BE2C (cell line): ENCODE measurements around the gene MRTFA.
"Not testable (repeated sequence)": the region's sequence is repeated elsewhere in the genome, so short reads cannot be mapped to it uniquely, and the experiment has no call there.

Experiments
- DNase-seq: peaks from one replicate; pipeline ENCODE4 v3.0.0-alpha.2; 2020
- H3K27me3 ChIP-seq: fragments of 250-450 bp; sonication (Bioruptor Pico); 2 replicates; pipeline ENCODE4 v1.5.1; 2020; ENCODE audit warnings: mild to moderate bottlenecking
- H3K36me3 ChIP-seq: fragments of 250-450 bp; sonication (Bioruptor Pico); 2 replicates; pipeline ENCODE4 v1.5.1; 2020; ENCODE audit warnings: mild to moderate bottlenecking
- H3K4me1 ChIP-seq: fragments of 250-450 bp; sonication (Bioruptor Pico); 2 replicates; pipeline ENCODE4 v1.5.1; 2020
- H3K4me3 ChIP-seq: 2 replicates; pipeline ENCODE4 v1.5.1; 2011; ENCODE audit warnings: low read depth, low read length
- H3K9me3 ChIP-seq: fragments of 250-450 bp; sonication (Bioruptor Pico); 2 replicates; pipeline ENCODE4 v1.5.1; 2020
- TF ChIP-seq, protein P1 (sequence below): IDR thresholded peaks from 2 replicates; pipeline ENCODE4 v1.5.1; 2012; ENCODE audit warnings: mild to moderate bottlenecking, low read depth, low read length

Gene MRTFA

DNA sequence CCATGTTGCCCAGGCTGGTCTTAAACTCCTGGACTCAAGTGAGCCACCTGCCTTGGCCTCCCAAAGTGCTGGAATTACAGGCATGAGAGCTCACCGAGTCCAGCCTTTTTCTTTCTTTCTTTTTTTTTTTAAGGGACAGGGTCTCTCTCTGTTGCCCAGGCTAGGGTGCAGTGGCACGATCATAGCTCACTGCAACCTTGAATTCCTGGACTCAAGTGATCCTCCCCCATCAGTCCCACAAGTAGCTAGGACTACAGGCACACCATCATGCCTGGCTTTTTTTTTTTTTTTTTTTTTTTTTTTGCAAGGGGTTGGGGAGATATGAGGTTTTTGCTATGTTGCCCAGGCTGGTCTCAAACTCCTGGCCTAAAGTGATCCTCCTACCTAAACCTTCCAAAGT, 78.5 kb downstream of the MRTFA start:
- H3K9me3 ChIP-seq, result no peaks in the 10 kb centered on the region
- TF ChIP-seq, protein P1, sequence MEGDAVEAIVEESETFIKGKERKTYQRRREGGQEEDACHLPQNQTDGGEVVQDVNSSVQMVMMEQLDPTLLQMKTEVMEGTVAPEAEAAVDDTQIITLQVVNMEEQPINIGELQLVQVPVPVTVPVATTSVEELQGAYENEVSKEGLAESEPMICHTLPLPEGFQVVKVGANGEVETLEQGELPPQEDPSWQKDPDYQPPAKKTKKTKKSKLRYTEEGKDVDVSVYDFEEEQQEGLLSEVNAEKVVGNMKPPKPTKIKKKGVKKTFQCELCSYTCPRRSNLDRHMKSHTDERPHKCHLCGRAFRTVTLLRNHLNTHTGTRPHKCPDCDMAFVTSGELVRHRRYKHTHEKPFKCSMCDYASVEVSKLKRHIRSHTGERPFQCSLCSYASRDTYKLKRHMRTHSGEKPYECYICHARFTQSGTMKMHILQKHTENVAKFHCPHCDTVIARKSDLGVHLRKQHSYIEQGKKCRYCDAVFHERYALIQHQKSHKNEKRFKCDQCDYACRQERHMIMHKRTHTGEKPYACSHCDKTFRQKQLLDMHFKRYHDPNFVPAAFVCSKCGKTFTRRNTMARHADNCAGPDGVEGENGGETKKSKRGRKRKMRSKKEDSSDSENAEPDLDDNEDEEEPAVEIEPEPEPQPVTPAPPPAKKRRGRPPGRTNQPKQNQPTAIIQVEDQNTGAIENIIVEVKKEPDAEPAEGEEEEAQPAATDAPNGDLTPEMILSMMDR, result no peak

GRCh38 chr22:40556641-40557040, 79.9 kb downstream of the MRTFA start:
- no peaks in the 10 kb centered on the region for H3K27me3 ChIP-seq
- TF ChIP-seq, protein P1, result no peak
- H3K4me1 ChIP-seq, result peaks cover 4% of the 10 kb centered on the region; the same call in 1 of the 2 replicates
- no peak overlapping the region for H3K4me3 ChIP-seq
- no peak for DNase-seq
- H3K9me3 ChIP-seq, result no peaks in the 10 kb centered on the region
- H3K36me3 ChIP-seq, result no peaks in the 10 kb centered on the region

More for the DNA sequence above, 78.5 kb downstream of the MRTFA start:
- peaks cover 3% of the 10 kb centered on the region; the same call in 1 of the 2 replicates for H3K4me1 ChIP-seq
- no peak for DNase-seq
- H3K36me3 ChIP-seq, result no peaks in the 10 kb centered on the region
- no peaks in the 10 kb centered on the region for H3K27me3 ChIP-seq
- no peak overlapping the region for H3K4me3 ChIP-seq

- not testable (repeated sequence) for H3K27me3 ChIP-seq, H3K36me3 ChIP-seq, DNase-seq
Observed at GRCh38 chr22:40554023-40554422, 82.5 kb downstream of the MRTFA start.

GRCh38 chr22:40553014-40553554, 83.4 kb downstream of the MRTFA start:
- DNase-seq, result no peak
- no peaks in the 10 kb centered on the region for H3K27me3 ChIP-seq
- H3K9me3 ChIP-seq, result no peaks in the 10 kb centered on the region
- H3K4me3 ChIP-seq, result no peak overlapping the region
- no peaks in the 10 kb centered on the region for H3K36me3 ChIP-seq
- TF ChIP-seq, protein P1, result no peak
- H3K4me1 ChIP-seq, result peaks cover 3% of the 10 kb centered on the region; the same call in 1 of the 2 replicates

More at GRCh38 chr22:40554023-40554422, 82.5 kb downstream of the MRTFA start:
- H3K4me1 ChIP-seq, H3K4me3 ChIP-seq, H3K9me3 ChIP-seq: not testable (repeated sequence)

DNA sequence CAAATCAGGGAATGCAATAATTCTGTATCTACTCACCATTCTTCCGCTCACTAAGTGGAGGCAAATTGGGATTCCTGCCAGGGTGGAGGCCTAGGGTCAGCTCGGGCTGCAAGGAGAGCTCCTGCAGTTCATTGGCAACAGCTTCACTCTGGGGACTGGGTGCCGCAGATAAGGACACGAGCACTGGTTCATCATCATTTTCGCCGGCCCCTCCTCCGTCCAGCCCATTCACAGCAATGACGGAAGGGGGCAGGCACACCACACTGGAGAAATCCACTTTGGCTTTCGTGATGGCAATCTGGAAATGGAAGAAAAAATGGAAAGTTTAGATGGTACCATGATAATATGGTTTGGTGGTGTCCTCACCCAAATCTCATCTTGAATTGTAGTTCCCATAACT, 84.4 kb downstream of the MRTFA start:
- Histone ChIP-seq H3K27me3 (no peaks in the 10 kb centered on the region), H3K4me1 (peaks cover 3% of the 10 kb centered on the region; the same call in 1 of the 2 replicates), H3K4me3 (no peak overlapping the region), H3K36me3 (no peaks in the 10 kb centered on the region), H3K9me3 (no peaks in the 10 kb centered on the region)
- peak; percentile 95 for DNase-seq
- TF ChIP-seq, protein P1, result peak; percentile 78

DNA sequence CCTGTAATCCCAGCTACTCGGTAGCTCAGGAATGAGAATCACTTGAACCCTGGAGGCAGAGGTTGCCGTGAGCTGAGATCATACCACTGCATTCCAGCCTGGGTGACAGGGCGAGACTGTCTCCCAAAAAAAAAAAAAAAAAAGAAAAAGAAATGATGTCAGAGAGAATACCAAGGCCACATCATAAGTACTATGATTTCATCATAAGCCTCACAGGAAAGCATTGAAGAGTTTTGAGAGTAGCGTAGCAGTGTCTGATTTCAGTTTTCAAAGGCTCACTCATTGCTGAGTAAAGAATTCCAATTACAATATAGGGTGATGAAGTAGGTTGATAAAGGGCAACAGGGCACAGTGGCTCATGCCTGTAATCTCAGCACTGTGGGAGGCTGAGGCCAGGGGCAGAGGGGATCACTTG, 88.8 kb downstream of the MRTFA start:
- DNase-seq, result no peak
- H3K36me3 ChIP-seq, result no peaks in the 10 kb centered on the region
- H3K9me3 ChIP-seq, result no peaks in the 10 kb centered on the region
- no peak overlapping the region for H3K4me3 ChIP-seq
- peaks cover 3% of the 10 kb centered on the region for H3K4me1 ChIP-seq
- H3K27me3 ChIP-seq, result no peaks in the 10 kb centered on the region
- TF ChIP-seq, protein P1, result no peak

DNA sequence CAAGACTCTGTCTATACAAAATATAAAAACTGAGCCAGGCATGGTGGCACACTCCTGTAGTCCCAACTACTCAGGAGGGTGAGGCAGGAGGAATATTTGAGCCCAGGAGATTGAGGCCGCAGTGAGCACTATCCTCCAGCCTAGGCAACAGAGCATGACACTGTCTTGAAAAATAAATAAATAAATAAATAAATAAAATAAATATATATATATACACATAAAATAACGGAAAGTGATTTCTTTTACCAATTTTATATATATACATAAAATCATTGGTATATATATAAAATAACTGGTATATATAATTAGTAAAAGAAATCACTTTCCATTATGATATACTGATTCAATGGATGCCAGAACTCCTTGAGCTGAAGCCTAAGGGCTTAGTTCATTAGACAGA, 91.8 kb downstream of the MRTFA start:
- TF ChIP-seq, protein P1, result no peak
- H3K4me1 ChIP-seq, result no peaks in the 10 kb centered on the region; the same call in 1 of the 2 replicates
- no peaks in the 10 kb centered on the region for H3K9me3 ChIP-seq
- no peak for DNase-seq
- H3K36me3 ChIP-seq, result no peaks in the 10 kb centered on the region
- no peak overlapping the region for H3K4me3 ChIP-seq
- no peaks in the 10 kb centered on the region for H3K27me3 ChIP-seq
